HG03175 (cell line): ENCODE measurements around the gene SLC13A5.

ENCODE experiments used
- ATAC-seq: cut with Tn5 transposase; IDR thresholded peaks from one replicate; pipeline ENCODE4 v1.9.1; 2021; ENCODE audit warnings: mild to moderate bottlenecking, moderate library complexity; ENCODE audit not compliant: unreplicated experiment

The SLC13A5 gene

DNA sequence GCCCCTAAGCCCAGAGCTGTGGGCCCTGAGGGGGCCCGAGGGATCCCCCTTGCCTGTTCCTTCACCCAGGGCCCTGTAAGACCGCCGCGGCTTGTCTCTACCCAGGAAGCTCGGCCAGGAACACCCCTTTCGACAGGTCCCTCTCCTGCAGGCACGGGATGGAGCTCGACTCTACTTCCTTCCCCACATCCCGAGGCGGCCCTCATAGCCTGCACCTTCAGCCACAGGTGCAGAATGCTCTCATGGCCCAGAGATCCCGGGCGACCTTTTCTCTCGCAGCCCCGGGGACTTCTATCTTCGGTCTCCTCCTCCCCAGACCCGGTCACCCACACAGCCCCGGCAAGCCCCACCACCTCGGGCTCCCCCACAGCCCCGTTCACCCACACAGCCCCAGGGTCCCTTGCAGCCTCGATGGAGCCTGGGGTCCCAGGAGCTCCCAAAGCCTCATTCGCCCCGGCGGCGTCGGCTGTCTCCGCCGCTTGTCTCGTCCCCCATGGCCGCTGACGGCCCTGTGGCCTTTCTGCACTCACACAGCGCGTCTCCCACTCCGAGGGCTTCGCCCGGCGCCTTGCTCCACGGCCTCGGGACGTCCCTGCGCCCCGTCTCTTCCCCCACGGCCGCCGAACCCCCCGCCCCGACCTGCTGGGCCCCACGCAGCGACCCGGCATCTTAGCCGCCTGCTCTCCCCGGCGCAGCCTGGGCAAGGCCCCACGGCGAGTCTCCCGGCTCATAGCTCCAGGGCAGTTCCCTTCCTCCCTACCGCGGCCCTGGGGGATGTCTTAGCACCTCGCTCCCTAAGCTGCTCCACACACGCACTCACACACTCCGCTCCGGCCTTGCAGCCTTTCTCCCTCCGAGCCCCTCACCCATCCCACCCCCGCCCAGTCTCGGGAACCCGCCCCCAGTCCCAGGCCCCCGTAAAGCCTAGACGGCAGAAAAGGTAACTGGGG lies 73.3 kb downstream of the SLC13A5 start:
- peak; percentile 8 for ATAC-seq

- no peak for ATAC-seq
Observed at GRCh38 chr17:6639014-6639585, 74.1 kb downstream of the SLC13A5 start.

- ATAC-seq: no peak
Observed at GRCh38 chr17:6638046-6638908, 74.9 kb downstream of the SLC13A5 start.

- no peak for ATAC-seq
Observed at GRCh38 chr17:6637458-6637840, 75.7 kb downstream of the SLC13A5 start.

GRCh38 chr17:6636616-6637457 lies 76.3 kb downstream of the SLC13A5 start:
- ATAC-seq: no peak

GRCh38 chr17:6636105-6636504 lies 77.1 kb downstream of the SLC13A5 start:
- no peak for ATAC-seq
